HG03469 (cell line): ENCODE data around the gene SLC22A7.

Experiments used
- ATAC-seq: cut with Tn5 transposase; IDR thresholded peaks from one replicate; pipeline ENCODE4 v1.9.1; 2021; ENCODE audit warnings: mild to moderate bottlenecking, moderate library complexity, moderate number of reproducible peaks; ENCODE audit not compliant: unreplicated experiment

Gene SLC22A7

DNA sequence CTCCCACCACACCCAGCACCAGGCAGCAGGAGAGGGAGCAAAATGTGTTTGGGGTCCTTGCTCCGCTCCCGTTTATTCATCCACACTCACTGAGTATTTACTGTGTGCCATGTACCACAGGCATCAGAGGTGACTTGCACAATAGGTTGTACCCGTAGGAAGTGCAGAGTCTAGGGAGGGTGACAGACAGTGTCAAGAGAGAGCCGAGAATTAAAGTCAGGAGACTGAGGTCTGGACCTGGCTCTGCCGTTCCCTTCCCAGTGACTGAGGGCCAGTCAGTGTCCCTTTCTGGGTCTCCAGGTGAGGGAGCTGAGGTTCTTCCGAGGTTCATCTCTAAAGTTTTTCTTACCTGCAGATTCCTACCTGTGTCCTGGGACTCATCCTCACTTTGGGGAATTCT is 32.5 kb upstream of the SLC22A7 start:
- no peak for ATAC-seq

DNA sequence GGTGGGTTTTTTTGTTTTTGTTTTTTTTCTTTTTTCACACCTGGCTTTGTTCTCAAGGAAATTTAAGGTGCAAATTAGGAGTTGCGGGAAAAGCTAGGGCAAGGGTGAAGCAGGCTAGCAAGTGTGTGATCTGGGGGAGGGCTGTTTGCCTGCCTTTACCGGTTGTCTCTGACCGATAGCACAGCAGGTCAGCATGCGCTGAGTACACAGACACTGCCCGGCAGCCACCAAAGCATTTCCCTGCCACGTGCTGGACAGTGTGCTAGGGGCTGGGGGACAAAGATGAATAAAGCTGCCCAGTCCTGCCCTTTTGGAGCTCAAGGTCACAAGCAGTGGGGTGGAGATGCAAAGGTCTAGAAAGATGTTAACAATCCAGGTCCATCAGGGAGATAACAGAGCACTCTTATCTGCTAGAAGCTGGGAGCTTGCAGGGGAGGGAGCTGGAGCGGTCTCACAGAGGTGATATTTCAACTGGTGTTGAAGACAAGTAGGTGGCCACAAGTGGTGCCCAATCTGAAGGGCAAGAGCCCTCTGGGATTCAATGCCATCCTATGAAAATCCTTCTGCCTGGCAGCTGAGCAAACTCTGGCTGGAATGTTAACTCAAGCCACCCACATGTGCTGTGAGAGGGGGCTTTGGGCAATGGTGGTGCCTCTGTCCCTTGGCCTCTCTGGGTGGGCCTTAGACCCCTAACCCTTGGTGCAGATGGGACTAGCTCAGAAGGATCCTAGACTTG is 30.3 kb upstream of the SLC22A7 start:
- no peak for ATAC-seq

DNA sequence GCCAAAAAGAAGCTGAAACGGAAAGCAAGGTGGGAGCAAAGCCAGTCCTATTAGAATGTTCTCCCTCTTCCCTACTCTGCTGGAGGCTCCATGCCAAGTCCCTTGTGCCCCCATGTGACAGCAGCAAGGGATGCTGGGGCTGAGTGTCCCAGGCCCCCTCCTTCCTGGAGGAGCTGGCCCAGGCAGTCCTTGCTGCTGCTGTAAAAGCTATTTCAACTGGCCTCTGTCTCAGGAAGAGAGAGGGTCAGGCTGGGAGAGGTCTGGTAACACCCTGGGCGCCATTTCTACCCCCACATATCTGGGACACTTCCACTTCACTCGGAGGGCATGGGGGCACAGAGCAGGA is 29.7 kb upstream of the SLC22A7 start:
- ATAC-seq = no peak

DNA sequence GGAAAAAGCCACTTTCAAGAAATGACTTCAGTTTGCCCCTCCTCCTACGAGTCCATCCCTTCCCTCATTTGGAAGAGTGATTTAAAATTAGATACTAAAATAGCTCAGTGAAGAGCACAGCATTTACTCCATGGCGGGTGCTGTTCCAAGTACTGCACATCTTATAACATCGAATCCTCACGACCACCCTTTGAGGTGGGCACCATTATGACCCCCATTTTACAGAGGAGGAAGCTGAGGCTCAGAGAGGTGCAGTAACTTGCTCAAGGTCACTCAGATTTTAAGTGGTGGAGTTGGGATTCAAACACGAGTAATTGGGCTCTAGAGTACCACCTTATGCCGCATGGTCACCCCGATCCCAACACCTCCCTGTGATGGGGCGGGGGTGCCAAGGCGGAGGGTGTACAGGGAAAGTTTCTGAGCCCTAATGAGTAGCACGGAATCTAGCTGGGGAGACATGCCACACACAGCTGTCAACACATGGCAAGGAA is 29.2 kb upstream of the SLC22A7 start:
- no peak for ATAC-seq

DNA sequence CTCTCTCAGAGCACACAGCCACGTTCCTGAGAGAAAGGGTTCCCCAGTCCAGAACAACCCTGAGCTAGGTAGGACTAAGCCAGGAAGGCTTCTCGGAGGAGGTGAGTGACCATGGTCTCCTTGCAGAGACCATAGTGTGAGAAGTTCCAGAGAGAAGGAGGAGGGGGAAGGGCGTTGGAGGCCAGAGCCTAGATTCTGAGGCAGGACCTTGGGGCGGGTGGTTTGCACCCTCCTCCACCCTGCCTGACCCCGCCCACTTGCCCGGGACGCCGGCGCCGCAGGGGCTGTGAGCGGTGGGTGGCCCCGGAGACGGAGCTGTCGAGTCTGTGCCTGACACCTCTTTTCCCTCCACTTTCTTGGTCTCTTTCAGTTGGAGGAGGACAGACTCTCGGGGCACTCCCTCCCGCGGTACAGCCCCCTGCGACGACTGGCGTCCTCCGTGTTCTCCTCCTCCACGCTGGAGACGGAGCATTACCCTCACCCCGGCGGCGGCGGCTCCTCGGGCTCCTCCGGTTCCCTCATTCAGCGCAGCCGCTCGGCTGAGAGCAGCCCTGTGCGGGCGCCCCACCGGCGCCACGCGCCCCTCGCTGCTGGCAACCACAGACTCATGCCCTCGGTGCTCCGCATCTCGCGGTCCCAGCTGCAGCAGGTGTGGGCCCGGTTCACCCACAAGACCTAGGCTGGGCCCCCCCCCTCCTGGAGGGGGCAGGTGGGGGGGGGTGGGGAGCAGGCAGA is 28.6 kb upstream of the SLC22A7 start:
- ATAC-seq = no peak

DNA sequence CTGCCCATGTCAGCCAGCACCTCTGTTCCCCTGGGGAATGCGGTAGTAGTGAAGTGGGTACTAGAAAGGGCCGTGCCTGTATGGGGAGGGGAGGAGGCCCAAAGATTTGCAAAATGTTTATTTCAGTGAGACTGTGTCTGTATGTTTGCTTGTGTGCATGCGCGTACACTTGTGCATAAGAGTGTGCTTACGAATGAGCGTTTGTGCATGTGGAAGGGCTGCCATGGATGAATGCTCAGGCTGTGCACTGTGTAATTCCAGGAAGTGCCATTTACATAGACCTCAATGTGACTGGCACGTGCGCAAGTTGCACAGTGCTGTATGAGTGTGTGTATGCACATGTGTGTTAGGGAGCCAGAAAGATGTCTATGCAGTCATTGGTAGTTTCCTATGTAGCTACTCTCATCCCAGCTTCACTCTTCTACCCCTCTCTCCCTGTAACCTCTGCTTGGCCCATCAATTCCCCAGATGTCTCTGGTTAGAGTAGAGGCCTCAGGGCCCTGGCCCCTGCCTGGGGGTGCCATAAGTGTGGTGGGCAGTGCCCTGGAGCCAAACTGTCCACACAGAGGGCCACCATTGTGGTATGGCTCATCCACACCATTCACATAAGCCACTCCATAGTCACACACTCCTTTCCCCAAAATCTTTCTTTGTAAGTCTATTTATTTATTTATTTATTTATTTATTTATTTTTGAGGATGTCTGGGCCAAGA is 26.8 kb upstream of the SLC22A7 start:
- no peak for ATAC-seq

DNA sequence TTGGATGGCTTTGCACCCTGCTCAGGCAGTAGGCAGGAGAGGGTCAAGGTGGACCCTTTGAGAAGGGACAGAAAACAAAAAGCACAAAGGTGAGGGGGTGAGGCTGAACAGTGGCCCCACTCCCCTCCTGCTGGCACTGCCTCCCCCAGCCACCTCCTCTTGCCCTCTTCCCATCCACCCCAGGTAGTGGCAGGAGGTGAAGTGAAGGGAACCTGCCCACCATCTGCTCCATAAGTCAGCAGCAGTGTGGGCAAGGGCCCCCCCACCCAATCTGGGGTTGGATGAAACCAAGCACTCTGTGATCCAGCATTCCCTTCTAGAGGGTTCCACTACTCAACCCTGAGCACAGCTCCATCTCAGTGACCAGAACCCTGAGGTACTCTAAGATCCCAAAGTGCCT is 26.1 kb upstream of the SLC22A7 start:
- no peak for ATAC-seq

DNA sequence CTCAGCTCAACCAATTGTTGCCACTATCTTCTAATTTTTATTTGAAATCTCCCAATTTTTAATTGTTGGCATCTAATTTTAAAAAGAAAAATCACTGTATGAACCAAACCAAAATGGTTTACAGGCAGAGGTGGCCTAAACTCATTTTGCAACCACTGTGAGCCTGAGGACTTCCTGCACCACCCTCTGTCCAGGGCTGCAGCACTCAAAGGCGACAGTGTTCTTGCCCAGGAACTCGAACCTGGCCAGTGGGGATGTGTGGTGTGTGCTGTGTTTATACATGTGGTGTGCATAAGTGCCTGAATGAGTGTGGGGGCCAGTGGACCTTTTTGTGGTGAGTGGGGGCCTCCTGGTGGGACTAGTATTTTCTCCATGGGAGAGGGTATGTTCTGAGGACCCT is 24.4 kb upstream of the SLC22A7 start:
- ATAC-seq = no peak

DNA sequence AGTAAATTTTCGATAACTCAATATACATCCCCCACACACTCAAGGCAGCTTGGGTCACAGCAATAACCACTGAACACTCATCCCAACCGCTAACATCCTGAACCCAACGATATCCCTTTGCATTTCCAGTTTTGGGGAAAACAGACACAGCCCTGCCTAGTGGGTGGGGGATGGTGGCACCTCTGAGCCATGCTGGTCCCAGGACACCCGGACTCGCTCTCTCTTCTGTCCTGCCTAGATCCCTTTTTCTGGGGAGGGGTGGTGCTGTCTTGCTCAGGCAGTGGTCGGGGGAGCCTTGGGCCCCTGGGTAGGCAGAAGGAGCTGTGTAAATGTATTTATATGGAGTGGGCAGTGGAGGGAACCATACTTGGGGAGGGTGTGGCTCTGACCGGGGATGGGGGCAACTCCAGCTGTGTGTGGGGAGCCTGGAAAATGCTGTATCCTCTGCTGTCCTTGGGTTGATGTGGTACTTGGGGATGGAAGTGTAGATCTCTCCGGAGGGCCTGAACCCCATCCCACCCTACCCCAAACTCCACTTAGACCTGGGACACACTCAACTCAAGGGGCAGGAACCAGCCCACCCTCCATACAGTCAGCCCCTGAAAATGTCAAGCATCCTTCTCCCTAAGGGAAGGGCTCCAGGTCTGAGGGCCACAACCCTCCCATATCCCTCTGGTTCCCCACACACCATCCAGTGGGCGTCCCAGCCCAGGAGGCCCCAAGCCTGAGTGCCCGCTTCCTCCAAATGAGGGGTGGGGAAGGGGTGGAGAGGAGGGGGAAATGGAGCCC is 23.7 kb upstream of the SLC22A7 start:
- no peak for ATAC-seq

DNA sequence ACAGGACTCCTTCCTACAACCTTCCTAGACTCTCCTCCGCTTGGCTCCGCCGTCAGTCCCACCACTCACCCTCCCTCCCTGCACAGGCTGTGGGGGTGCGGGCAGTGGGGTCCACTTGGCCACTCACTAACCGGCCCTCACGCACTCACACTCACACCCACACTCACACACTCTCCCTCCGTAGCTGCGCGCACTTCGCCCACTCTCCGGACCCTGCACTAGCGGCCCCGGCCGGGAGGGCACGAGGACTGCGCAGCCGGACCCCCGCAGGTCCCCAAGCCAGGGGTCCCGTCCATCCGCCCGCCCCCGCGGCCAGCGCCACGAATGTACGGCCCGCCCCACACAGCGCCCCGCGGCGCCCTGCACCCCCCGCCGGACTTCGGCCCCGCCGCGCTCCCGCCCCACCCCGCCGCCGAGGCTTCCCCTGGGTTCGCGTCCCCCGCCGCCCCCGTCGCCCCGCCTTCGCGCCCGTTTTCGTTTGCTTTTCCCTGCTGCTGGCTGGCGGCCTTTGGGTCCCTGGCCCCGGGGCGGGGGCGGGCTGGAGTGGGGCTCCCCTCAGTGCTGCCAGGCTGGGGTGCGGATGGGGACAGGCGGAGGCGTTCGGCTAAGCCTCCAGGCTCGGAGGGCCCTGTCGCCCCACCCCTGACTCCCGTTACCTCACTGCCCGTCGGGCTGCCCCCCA is 23.0 kb upstream of the SLC22A7 start:
- ATAC-seq = no peak

DNA sequence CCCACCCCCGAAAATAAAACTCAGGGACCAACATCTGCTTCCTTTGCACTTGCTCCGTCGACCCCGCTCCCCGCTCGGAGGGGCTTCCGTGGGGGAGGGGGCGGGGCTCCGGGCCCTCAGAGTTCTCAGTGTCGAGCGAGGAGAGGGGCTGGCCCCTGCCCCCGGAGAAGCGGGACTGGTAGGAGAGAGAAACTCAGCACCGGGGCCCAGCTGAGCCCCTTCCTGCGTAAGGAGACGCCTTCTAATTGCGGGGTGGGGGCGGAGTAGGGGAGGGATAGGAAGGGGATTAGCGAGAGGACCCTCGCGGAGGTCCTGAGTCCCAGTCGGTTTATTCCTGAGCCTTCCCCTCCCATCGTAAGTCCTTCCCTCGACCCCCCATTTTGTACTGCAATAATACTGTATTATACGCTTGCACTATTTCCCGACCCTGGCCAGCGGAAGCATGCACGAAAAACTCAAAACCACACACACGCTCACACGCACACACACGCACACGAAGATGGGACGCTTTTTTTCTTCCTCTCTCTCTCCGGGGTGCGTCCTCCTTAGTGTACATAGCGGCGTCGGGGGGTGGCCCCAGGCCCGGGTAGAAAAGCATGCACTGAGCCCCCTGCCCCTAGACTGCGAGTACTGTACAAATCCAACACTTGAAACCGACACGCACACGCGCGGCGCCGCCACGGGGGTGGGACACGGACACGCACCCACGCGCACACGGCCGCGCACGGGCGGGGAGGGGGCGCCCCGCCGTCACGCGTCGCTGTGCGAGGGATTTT is 22.1 kb upstream of the SLC22A7 start:
- ATAC-seq = no peak

DNA sequence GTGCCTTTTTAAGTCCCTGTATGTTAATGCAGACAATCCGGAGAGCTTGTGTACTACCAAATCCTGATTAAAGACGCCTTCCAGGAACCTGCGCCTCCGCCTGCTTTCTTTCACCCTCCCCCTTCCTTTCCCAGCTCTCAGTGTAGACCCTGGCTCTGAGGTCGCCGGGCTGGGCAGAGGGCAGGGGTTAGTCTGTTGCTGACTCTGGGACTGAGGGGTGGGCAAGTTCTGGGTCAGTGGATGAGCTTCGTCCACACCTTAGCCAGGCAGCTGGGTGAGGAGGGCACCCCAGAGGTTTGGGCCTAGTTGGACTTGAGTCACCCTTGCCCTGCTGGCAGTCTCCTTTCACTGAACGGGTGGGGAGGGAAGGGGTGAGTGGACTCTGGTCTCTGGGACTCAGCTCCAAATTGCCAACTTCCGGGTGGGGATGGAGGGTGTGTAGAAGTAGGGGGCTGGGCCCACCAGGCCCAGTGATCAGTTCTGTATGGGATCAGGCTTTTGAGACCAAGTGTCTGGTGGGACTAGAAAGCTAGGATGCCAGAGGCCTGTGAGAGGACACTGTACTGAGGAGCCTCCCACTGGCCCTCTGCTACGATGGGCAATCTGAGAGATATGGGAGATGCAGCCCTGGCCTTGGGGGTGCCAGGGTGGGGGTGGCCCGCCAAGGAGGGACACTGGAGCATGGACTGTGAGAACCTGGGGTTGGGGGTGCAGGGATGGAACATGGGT is 21.3 kb upstream of the SLC22A7 start:
- ATAC-seq = no peak

DNA sequence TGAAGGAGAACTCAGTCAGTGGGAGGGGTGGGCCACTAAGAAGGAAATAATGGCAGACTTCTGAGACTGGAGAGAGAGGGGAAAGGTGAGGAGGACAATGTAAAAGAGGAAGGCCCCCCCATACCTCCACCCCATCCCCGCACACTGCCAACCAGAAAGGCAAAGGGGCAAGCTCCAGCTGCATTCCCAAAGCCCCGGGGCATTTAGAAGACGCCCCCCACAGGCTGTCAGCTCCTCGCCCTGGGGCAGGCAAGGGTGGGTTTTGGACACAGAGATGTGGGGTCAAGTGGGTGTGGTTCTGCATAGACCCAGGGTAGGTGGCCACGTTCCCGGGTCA is 20.8 kb upstream of the SLC22A7 start:
- no peak for ATAC-seq

DNA sequence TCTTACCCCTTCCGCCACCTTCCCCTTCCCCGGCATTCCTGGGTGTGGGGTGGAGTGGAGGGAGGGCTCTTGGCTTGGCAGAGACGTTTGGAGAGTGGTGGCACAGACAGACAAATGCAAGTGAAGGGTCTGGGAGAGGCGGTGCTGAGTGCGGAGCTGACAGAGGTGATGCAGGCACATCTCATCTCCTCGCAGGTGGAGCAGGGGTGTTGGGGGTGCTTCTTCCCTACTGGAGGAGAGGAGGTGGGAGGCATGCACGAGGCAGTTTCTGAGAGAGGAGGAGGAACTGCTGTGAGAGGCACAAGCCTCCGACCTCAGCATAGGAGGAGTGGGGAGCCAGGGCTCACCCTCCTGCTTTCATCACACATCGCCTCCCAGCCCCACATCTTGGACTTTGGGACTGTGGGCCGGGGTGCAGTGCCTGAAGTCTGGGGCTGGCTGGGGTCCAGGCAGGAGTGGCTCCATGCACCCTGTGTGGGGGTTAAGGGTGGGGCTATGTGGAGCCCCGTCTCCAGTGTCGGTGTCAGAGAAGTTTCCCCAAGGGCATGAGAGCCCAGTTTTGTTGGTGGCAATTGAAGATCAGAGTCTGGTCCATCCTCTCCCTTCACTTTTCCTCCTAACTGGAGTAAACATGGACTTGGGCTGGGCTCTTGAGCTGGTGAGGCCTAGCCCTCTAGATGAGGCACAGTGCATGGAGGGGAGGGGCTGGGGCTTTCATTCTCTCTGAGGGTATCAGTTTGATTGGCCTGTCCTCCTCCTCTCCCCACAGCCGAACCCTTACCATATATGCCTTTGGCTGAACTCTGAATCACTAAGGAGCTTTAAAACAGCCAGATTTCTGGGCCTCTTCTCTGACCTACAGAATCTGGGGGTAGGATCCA is 20.2 kb upstream of the SLC22A7 start:
- ATAC-seq = no peak

DNA sequence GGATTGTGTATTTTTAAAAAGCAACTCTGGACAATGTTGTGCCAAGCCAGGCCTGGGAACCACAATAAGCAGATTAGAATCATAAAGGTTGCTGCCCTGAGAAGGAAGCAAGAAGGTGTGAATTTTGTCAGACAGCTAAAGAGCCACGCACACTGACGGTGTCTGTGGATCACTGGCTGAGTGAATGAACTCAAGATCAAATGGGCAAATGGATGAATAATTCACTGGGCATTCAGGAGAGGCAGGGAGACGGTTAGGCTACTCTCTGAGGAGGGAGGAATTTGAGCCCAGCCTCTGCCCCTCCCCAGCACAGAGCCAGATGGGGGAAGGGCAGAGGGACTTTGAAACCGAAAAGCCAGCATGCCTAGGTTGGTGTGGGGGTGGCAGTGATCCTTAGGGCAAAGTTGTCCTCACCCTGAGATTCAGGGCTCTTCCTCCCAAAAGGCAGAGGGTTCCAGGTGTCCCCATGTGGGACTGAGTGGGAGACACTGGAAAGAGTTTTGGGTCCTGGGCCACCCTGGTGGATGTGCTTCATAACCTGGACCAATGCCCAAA is 19.5 kb upstream of the SLC22A7 start:
- no peak for ATAC-seq

DNA sequence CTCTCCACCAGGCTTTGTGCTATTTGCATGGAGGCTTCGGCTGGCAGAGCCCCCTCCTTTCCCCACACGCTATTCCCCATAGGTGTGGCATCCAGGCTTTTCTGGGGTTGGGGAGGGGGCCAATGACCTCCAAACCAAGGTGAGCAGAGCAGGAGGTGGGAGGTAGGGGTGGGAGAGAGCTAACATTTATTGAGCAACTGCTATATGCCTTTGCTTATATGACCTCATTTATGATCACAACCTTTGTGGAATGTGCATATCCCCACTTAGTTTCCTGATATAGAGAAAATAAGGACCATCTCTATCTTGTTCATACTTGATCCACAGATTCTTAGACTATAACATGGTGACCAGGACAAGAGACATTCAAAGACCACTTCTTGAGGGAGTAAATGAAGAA is 17.8 kb upstream of the SLC22A7 start:
- ATAC-seq = no peak

DNA sequence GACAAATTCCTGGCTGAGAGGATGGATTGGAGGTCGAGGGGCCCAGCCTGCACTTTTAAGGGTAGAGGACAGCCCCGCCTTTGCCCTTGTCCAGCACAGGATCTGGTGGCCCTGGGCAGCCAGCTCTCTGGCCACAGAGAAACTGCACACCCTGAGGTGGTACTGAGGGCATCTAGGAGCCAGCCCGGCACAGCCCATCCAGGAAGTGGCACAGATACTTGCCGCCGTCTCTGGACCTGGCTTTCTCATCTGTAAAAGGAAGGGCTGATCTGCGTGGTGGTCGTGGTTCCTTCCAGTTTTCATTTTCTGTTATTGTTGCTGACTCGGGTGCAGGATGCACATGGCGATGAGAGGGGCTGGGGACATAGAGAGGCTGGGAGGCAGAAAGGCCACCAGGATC is 16.0 kb upstream of the SLC22A7 start:
- ATAC-seq = no peak
